ENCODE data around the gene ETS1.

GRCh38 chr11:128621601-128622501, 34.5 kb upstream of the ETS1 start:
- no peak for TF ChIP-seq CTCF (conservative IDR thresholded peaks at IDR 0.05; ENCODE audit: low read depth in 2 of 2)
- no peak for TF ChIP-seq POLR2AphosphoS5 (IDR thresholded peaks at IDR 0.05; ENCODE audit: low read depth)
- TF ChIP-seq REST (IDR thresholded peaks at IDR 0.05; ENCODE audit: unreplicated experiment), result no peak
